Neural progenitor cell (in vitro differentiated cells): ENCODE measurements around the gene TMEM109.

ENCODE experiments used
- CTCF ChIP-seq: fragments of 200-600 bp; sonication (generic); IDR thresholded peaks from 2 replicates; pipeline ENCODE4 v1.5.1; 2017; ENCODE audit warnings: antibody characterized with exemption, mild to moderate bottlenecking
- EZH2 ChIP-seq: fragments of 200-600 bp; sonication (generic); IDR thresholded peaks from 2 replicates; pipeline ENCODE4 v1.6.1; 2017; ENCODE audit warnings: antibody characterized with exemption, mild to moderate bottlenecking, moderate library complexity
- EZH2phosphoT487 ChIP-seq: fragments of 200-600 bp; sonication (generic); IDR thresholded peaks from 2 replicates; pipeline ENCODE4 v1.6.1; 2017; ENCODE audit warnings: antibody characterized with exemption

GRCh38 chr11:60939301-60939700 is 25.3 kb downstream of the TMEM109 start:
- TF ChIP-seq EZH2 = no peak
- no peak for TF ChIP-seq CTCF
- no peak for TF ChIP-seq EZH2phosphoT487
